ENCODE results near the gene TOGARAM2. TPM values are rescaled to one million over a fixed set of nuclear protein-coding genes. Genes with fewer than 3 reads are reported as not detected.

The TOGARAM2 gene
- total and polyA plus RNA-seq, 10 of the 15 experiments (the other 5 are each of a cell fraction or from before 2014, with no cell fraction given), result 0.01 to 0.06 (median 0.03) TPM; not detected in 7

- ChIA-PET CTCF (no interaction called here), SMC1A (ENCODE audit: uncharacterized antibody, unreplicated experiment) (no interaction called here), POLR2A (no interaction called here), RAD21 (ENCODE audit: unreplicated experiment) (interaction anchor here (0.7 kb wide), 1 partner anchor 238 kb away, joined by 3 read pairs; no protein-coding TSS in a partner anchor)
- Histone ChIP-seq H3K27ac (ENCODE audit: control insufficient read depth, insufficient read depth) (no peak overlapping the region), H3K79me2 (ENCODE audit: control insufficient read depth, insufficient read depth, low read length) (no peaks in the 10 kb centered on the region), H3K9ac (ENCODE audit: control insufficient read depth, insufficient read depth, low read length) (no peak overlapping the region), H3K4me1 (ENCODE audit: control insufficient read depth, insufficient read depth, low read length) (no peaks in the 10 kb centered on the region), H3K36me3 (ENCODE audit: control insufficient read depth in 2 of 2, insufficient read depth in 2 of 2, low read length in 1 of 2) (no peaks in the 10 kb centered on the region), H3K9me3 (replicated peaks; ENCODE audit: control insufficient read depth, insufficient read depth, low read length) (no peaks in the 10 kb centered on the region), H2AFZ (ENCODE audit: control insufficient read depth, low read depth, low read length) (no peak overlapping the region), H4K20me1 (ENCODE audit: control insufficient read depth, insufficient read depth) (no peaks in the 10 kb centered on the region), H3K4me2 (ENCODE audit: control insufficient read depth, insufficient read depth) (no peak overlapping the region), H3K27me3 (replicated peaks in 1 of 2; ENCODE audit: control insufficient read depth in 2 of 2, insufficient read depth in 2 of 2, low read length in 1 of 2) (no peaks in the 10 kb centered on the region), H3K4me3 (no peak overlapping the region)
- intact Hi-C loops (cut with micrococcal nuclease; ENCODE audit: unreplicated experiment), result no loop called here
- in situ Hi-C loops (cut with MboI), result no loop called here
- BruUV-seq (replicated peaks), result no TSS peak
- ATAC-seq, result no peak
- TF ChIP-seq SP1 (IDR thresholded peaks at IDR 0.05; ENCODE audit: low read depth, low read length) (no peak), ASH2L (IDR thresholded peaks at IDR 0.05; ENCODE audit: borderline replicate concordance, low read depth) (no peak)
- DNase-seq (ENCODE audit: low read depth, low spot score), result no peak
- FAIRE-seq, result no peak
- WGBS (ENCODE audit: insufficient coverage, insufficient replicate concordance, low lambda C conversion rate, missing lambda C conversion rate), result 22% methylated on average over 1 of the region's 1 CpG
Measured at GRCh38 chr2:28962505-28962904, 18.6 kb upstream of the TOGARAM2 start.

GRCh38 chr2:28970464-28971160, 10.5 kb upstream of the TOGARAM2 start:
- Histone ChIP-seq H3K79me2 (ENCODE audit: control insufficient read depth, insufficient read depth, low read length) (no peaks in the 10 kb centered on the region), H3K27me3 (replicated peaks in 1 of 2; ENCODE audit: control insufficient read depth in 2 of 2, insufficient read depth in 2 of 2, low read length in 1 of 2) (no peaks in the 10 kb centered on the region; a peak in 1 of 4 replicates), H3K36me3 (ENCODE audit: control insufficient read depth in 2 of 2, insufficient read depth in 2 of 2, low read length in 1 of 2) (no peaks in the 10 kb centered on the region), H3K4me3 (no peak overlapping the region), H4K20me1 (ENCODE audit: control insufficient read depth, insufficient read depth) (no peaks in the 10 kb centered on the region), H3K27ac (ENCODE audit: control insufficient read depth, insufficient read depth) (no peak overlapping the region), H3K9me3 (replicated peaks; ENCODE audit: control insufficient read depth, insufficient read depth, low read length) (no peaks in the 10 kb centered on the region), H3K4me1 (ENCODE audit: control insufficient read depth, insufficient read depth, low read length) (no peaks in the 10 kb centered on the region), H3K4me2 (ENCODE audit: control insufficient read depth, insufficient read depth) (no peak overlapping the region), H2AFZ (ENCODE audit: control insufficient read depth, low read depth, low read length) (no peak overlapping the region), H3K9ac (ENCODE audit: control insufficient read depth, insufficient read depth, low read length) (no peak overlapping the region)
- ATAC-seq (no peak), FAIRE-seq (no peak), DNase-seq (ENCODE audit: low read depth, low spot score) (no peak)
- intact Hi-C loops (cut with micrococcal nuclease; ENCODE audit: unreplicated experiment) (no loop called here), in situ Hi-C loops (cut with MboI) (no loop called here)
- ChIA-PET RAD21 (ENCODE audit: unreplicated experiment) (no interaction called here), CTCF (interaction anchor here (2.4 kb wide), 1 partner anchor 9 kb away, joined by 5 read pairs; no protein-coding TSS in a partner anchor), POLR2A (interaction anchor here (0.6 kb wide), 1 partner anchor 866 kb away, joined by 3 read pairs; no protein-coding TSS in a partner anchor), SMC1A (ENCODE audit: uncharacterized antibody, unreplicated experiment) (no interaction called here)
- 58% methylated on average over 6 of the region's 6 CpGs for WGBS (ENCODE audit: insufficient coverage, insufficient replicate concordance, low lambda C conversion rate, missing lambda C conversion rate)
- no TSS peak for BruUV-seq (replicated peaks)
- TF ChIP-seq, protein P1, sequence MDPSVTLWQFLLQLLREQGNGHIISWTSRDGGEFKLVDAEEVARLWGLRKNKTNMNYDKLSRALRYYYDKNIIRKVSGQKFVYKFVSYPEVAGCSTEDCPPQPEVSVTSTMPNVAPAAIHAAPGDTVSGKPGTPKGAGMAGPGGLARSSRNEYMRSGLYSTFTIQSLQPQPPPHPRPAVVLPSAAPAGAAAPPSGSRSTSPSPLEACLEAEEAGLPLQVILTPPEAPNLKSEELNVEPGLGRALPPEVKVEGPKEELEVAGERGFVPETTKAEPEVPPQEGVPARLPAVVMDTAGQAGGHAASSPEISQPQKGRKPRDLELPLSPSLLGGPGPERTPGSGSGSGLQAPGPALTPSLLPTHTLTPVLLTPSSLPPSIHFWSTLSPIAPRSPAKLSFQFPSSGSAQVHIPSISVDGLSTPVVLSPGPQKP (IDR thresholded peaks at IDR 0.05; ENCODE audit: low read depth, low read length), result no peak
- no peak for TF ChIP-seq ATF7 (IDR thresholded peaks at IDR 0.05; ENCODE audit: low read depth)
- TF ChIP-seq HSF1 (IDR thresholded peaks at IDR 0.05; ENCODE audit: low read depth, low read length), result no peak
- TF ChIP-seq, protein P2, sequence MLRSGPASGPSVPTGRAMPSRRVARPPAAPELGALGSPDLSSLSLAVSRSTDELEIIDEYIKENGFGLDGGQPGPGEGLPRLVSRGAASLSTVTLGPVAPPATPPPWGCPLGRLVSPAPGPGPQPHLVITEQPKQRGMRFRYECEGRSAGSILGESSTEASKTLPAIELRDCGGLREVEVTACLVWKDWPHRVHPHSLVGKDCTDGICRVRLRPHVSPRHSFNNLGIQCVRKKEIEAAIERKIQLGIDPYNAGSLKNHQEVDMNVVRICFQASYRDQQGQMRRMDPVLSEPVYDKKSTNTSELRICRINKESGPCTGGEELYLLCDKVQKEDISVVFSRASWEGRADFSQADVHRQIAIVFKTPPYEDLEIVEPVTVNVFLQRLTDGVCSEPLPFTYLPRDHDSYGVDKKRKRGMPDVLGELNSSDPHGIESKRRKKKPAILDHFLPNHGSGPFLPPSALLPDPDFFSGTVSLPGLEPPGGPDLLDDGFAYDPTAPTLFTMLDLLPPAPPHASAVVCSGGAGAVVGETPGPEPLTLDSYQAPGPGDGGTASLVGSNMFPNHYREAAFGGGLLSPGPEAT (IDR thresholded peaks at IDR 0.05; ENCODE audit: low read depth), result no peak
- TF ChIP-seq EP300 (IDR thresholded peaks at IDR 0.05; ENCODE audit: borderline replicate concordance in 1 of 2, control insufficient read depth in 1 of 2, low read depth in 2 of 2, low read length in 2 of 2), result no peak
- no peak for TF ChIP-seq NRF1 (conservative IDR thresholded peaks at IDR 0.05; ENCODE audit: low read depth, low read length)
- TF ChIP-seq ESRRA (IDR thresholded peaks at IDR 0.05; ENCODE audit: low read length), result no peak
